OCI-LY3 (cell line): Measurements from ENCODE around the gene SSTR5.
"Not testable (repeated sequence)": the region's sequence is repeated elsewhere in the genome, so short reads cannot be mapped to it uniquely, and the experiment has no call there.

Experiments used
- H2AFZ ChIP-seq: fragments of 200-600, 300-600 bp; shearing (Covaris generic); 2 replicates; pipeline ENCODE4 v1.6.0; 2014; ENCODE audit warnings: antibody characterized with exemption, low read depth, low read length
- H3K27ac ChIP-seq: fragments of 200-600, 300-600 bp; sonication (generic); 2 replicates; pipeline ENCODE4 v1.5.1; 2014; ENCODE audit warnings: mild to moderate bottlenecking, low read length, moderate library complexity, mixed read lengths
- H3K27me3 ChIP-seq: fragments of 200-600, 300-600 bp; sonication (generic); 2 replicates; pipeline ENCODE4 v1.6.1; 2014; ENCODE audit warnings: low read depth, low read length, mixed read lengths
- H3K36me3 ChIP-seq: fragments of 200-600, 300-600 bp; sonication (generic); replicated peaks from 2 replicates; pipeline ENCODE3; 2014; ENCODE audit warnings: low read depth, low read length, mixed read lengths
- H3K4me1 ChIP-seq: fragments of 300-600, 200-600 bp; sonication (generic); 2 replicates; pipeline ENCODE4 v1.6.1; 2014; ENCODE audit warnings: low read length, mixed read lengths
- H3K4me2 ChIP-seq: fragments of 200-600, 300-600 bp; sonication (generic); 2 replicates; pipeline ENCODE4 v1.6.1; 2014; ENCODE audit warnings: low read length, mixed read lengths
- H3K4me3 ChIP-seq: fragments of 300-600, 200-600 bp; sonication (generic); 2 replicates; pipeline ENCODE4 v1.5.1; 2014; ENCODE audit warnings: antibody characterized with exemption, mild to moderate bottlenecking, low read length, moderate library complexity
- H3K79me2 ChIP-seq: fragments of 300-600, 200-600 bp; shearing (Covaris generic); 2 replicates; pipeline ENCODE4 v1.6.1; 2014; ENCODE audit warnings: mild to moderate bottlenecking, low read length, mixed read lengths
- H3K9ac ChIP-seq: fragments of 300-600, 200-600 bp; shearing (Covaris generic); 2 replicates; pipeline ENCODE4 v1.6.0; 2014; ENCODE audit warnings: mild to moderate bottlenecking, low read length, moderate library complexity
- H3K9me3 ChIP-seq: fragments of 200-600, 300-600 bp; shearing (Covaris generic); 2 replicates; pipeline ENCODE4 v1.6.1; 2014; ENCODE audit warnings: low read length, mixed read lengths; ENCODE audit not compliant: insufficient read depth
- H4K20me1 ChIP-seq: fragments of 200-600, 300-600 bp; sonication (generic); 2 replicates; pipeline ENCODE4 v1.6.1; 2016; ENCODE audit warnings: low read length, mixed read lengths; ENCODE audit not compliant: insufficient read depth
- EZH2phosphoT487 ChIP-seq: fragments of 200-600 bp; shearing (Covaris generic); IDR thresholded peaks from 2 replicates; pipeline ENCODE4 v1.6.1; 2018; ENCODE audit warnings: antibody characterized with exemption, mixed run types, low read depth
- TF ChIP-seq, protein P1 (sequence below): fragments of 200-600, 300-600 bp; sonication (generic); IDR thresholded peaks from 2 replicates; pipeline ENCODE4 v1.5.1; 2014; ENCODE audit warnings: antibody characterized with exemption, low read length, low read depth

Gene SSTR5

GRCh38 chr16:1072526-1073261 lies at the start of gene SSTR5:
TSS of gene SSTR5 (plus strand) at chr16:1072747. CDS start at chr16:1078869, 6,122 bp downstream.
- Histone ChIP-seq H3K79me2 (no peaks in the 10 kb centered on the region), H3K9ac (no peak within 1 kb of the TSS), H3K4me1 (no peaks in the 10 kb centered on the region), H4K20me1 (no peaks in the 10 kb centered on the region), H3K9me3 (no peaks in the 10 kb centered on the region), H3K4me3 (no peak within 1 kb of the TSS), H3K4me2 (no peak within 1 kb of the TSS), H2AFZ (no peak within 1 kb of the TSS), H3K27ac (no peak within 1 kb of the TSS), H3K36me3 (no peaks in the 10 kb centered on the region), H3K27me3 (no peaks in the 10 kb centered on the region)
- TF ChIP-seq EZH2phosphoT487: no peak
- TF ChIP-seq, protein P1, sequence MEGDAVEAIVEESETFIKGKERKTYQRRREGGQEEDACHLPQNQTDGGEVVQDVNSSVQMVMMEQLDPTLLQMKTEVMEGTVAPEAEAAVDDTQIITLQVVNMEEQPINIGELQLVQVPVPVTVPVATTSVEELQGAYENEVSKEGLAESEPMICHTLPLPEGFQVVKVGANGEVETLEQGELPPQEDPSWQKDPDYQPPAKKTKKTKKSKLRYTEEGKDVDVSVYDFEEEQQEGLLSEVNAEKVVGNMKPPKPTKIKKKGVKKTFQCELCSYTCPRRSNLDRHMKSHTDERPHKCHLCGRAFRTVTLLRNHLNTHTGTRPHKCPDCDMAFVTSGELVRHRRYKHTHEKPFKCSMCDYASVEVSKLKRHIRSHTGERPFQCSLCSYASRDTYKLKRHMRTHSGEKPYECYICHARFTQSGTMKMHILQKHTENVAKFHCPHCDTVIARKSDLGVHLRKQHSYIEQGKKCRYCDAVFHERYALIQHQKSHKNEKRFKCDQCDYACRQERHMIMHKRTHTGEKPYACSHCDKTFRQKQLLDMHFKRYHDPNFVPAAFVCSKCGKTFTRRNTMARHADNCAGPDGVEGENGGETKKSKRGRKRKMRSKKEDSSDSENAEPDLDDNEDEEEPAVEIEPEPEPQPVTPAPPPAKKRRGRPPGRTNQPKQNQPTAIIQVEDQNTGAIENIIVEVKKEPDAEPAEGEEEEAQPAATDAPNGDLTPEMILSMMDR: no peak

DNA sequence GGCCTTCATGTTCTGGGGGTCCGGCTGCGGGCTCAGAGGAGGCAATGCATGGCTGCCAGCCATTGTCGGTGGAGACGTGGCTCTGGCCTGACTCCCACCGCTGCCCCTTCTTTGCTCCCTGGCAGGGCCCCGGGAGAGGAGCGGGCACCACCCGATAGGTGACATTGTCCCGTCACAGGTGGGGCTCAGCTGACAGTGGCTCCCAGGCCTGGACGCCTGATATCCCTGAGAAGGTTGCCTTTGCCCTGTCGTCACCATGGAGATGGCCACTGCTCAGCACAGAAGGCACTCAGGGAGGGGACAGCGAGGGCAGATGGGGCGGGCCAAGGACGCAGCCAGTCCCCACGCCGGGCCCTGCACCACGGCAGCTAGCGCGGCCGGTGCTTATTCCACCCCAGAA lies 48.4 kb upstream of the SSTR5 start:
- no peak overlapping the region for H3K4me3 ChIP-seq
- H3K4me1 ChIP-seq: no peaks in the 10 kb centered on the region
- H3K27me3 ChIP-seq: no peaks in the 10 kb centered on the region
- no peak overlapping the region for H2AFZ ChIP-seq
- H3K36me3 ChIP-seq: no peaks in the 10 kb centered on the region
- no peak overlapping the region for H3K27ac ChIP-seq
- H3K79me2 ChIP-seq: no peaks in the 10 kb centered on the region
- no peaks in the 10 kb centered on the region for H3K9me3 ChIP-seq
- H4K20me1 ChIP-seq: no peaks in the 10 kb centered on the region
- TF ChIP-seq, protein P1: no peak
- TF ChIP-seq EZH2phosphoT487: no peak
- H3K9ac ChIP-seq: no peak overlapping the region
- H3K4me2 ChIP-seq: no peak overlapping the region

- H2AFZ ChIP-seq, H3K79me2 ChIP-seq, H3K27ac ChIP-seq, H3K36me3 ChIP-seq, H3K4me3 ChIP-seq, H4K20me1 ChIP-seq, H3K9me3 ChIP-seq, H3K4me1 ChIP-seq, H3K27me3 ChIP-seq, H3K4me2 ChIP-seq, H3K9ac ChIP-seq: not testable (repeated sequence)
Observed at GRCh38 chr16:1025183-1025809, 47.3 kb upstream of the SSTR5 start.

DNA sequence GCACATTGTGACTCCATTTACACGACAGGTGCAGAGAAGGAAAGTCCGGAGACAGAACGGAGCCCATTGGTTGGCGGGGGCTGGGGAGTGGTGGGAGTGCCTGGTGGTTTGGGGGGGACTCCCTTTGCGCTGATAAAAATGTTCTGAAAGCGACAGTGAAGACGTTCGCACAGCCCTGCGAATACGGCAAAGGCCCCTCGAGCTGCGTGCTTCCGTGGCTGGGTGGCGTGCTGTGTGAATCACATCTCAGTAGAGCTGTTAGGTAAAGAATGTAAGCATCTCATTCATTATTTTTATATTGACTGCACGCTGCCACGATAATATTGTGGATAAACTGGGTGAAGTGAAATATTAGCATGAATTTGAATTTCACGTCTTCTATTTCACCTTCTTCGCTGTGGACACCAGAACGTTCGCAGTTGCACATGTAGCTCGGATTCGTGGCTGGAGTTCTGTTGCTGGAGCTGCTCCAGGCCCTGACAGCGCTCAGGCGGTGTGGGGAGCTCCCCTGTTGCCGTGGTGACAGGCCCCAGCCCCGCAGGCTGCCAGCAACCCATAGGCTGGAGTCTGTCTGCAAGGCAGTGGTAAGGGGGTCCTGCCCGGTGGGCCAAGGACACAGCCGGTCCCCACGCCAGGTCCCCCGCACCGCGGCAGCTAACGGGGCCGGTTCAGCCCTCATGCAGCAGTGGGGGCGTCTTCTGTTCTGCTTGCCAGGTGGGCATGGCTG lies 46.3 kb upstream of the SSTR5 start:
- Histone ChIP-seq H3K27ac (no peak overlapping the region), H3K4me1 (no peaks in the 10 kb centered on the region), H2AFZ (no peak overlapping the region), H3K4me2 (no peak overlapping the region), H3K9me3 (no peaks in the 10 kb centered on the region), H3K4me3 (no peak overlapping the region), H3K9ac (no peak overlapping the region), H3K36me3 (no peaks in the 10 kb centered on the region), H3K79me2 (no peaks in the 10 kb centered on the region), H3K27me3 (no peaks in the 10 kb centered on the region), H4K20me1 (no peaks in the 10 kb centered on the region)
- TF ChIP-seq, protein P1: no peak
- TF ChIP-seq EZH2phosphoT487: no peak
